ENCODE results near the gene ZNF695. TPM values are rescaled to one million over a fixed set of nuclear protein-coding genes. Genes with fewer than 3 reads are reported as not detected.
"Not testable (repeated sequence)": the region's sequence is repeated elsewhere in the genome, so short reads cannot be mapped to it uniquely, and the experiment has no call there.

The ZNF695 gene
- 1.8 TPM for polyA plus RNA-seq (2012; ENCODE audit: low read depth, missing spikeins)

DNA sequence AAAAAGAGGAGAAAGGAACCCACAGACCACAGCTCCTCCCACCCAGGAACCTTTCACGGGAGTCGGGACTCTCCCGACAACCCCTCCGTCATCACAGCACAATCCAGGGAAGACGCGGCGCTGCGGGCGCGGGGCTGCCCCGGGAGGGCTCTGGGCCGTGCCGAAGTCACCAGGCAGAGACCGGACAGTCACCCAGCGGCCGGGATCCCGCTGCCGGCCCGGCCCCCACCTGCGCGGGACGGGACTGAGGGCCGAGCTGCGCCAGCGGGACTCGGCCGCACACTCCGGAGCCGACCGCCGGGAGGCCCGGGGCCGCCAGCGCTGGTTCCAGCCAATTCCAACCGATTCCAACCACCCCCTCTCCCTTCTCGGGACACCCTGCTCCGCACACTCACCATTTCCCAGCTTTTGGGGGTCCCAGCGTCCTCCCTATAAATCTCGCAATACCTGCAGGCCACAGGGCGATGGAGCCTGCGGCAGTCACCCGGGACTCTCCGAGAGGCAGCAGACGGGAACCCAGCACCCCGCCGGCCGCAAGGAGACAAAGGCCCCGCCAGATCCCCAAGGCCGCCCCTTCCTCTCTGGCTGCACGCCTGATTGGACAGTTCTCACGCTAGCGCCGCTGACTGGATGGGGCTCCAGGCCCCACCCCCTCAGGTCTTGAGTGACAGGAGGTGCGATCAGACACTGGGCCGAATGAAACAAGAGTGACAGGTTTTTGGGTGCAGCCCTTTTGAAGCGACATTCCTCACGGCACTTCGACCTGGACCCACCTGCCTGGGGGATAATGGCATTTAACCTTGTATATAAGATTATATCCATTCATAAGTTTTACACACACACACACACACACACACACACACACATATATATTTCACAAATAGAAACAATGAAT lies at the start of gene ZNF695:
Gene ZNF695 (minus strand): TSS at position 547 of the 895 bp plus-strand sequence. CDS start 149 bp downstream, at position 398.
- peak; percentile 22; the same call in 1 of the 2 replicates for TF ChIP-seq SPI1 (IDR thresholded peaks at IDR 0.05; ENCODE audit: low read depth, low read length)
- TF ChIP-seq POLR2A (IDR thresholded peaks at IDR 0.05; ENCODE audit: low read depth, low read length), result no peak
- DNase-seq (ENCODE audit: insufficient read length, low spot score), result peak; percentile 83
- peak; percentile 89 for FAIRE-seq

DNA sequence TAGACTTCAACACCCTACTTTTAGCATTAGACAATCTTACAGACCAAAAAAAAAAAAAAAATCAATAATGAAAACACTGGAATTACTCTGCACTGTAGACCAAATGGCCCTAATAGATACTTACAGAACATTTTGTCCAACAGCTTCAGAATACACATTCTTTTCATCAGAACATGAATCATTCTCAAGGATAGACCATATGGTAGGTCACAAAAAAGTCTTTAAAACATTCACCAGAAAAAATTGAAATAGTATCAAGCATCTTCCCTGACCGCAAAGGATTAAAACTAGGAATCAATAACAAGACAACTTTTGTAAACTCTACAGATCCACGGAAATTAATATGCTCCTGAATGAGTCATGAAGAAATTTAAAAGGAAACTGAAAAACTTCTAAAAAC lies 48.2 kb upstream of the ZNF695 start:
- TF ChIP-seq POLR2AphosphoS5 (IDR thresholded peaks at IDR 0.05; ENCODE audit: low read depth, low read length) (no peak), POLR2A (IDR thresholded peaks at IDR 0.05; ENCODE audit: low read depth, low read length) (no peak), SPI1 (IDR thresholded peaks at IDR 0.05; ENCODE audit: low read depth, low read length) (no peak), PAX5 (IDR thresholded peaks at IDR 0.05; ENCODE audit: insufficient read depth, low read length, severe bottlenecking) (no peak), TAF1 (IDR thresholded peaks at IDR 0.05; ENCODE audit: low read depth, low read length) (no peak), POU2F2 (IDR thresholded peaks at IDR 0.05; ENCODE audit: low read depth, low read length) (no peak)
- DNase-seq (ENCODE audit: insufficient read length, low spot score), result no peak
- no peak for FAIRE-seq

DNA sequence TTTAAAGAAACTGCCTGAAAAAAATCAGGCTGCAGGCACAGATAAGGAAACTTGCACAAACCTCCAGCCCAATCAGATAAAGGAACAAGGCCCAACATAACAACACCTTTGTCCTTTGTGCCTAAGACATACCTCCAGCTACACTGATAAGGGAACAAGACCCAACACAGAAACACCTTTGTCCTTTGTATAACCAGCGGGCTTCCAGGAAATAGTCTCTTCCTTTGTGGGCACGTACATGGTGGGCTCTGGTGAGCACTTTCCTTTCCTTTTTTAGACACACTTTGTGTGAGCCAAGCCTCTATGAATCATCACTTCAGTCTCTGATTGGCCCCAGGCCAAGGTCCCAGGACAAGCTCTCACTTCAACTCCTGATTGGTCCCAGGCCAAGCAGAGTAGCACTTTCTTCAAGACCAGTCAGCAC lies 47.1 kb upstream of the ZNF695 start:
- DNase-seq (ENCODE audit: insufficient read length, low spot score), result no peak
- TF ChIP-seq POLR2AphosphoS5 (IDR thresholded peaks at IDR 0.05; ENCODE audit: low read depth, low read length) (no peak), POLR2A (IDR thresholded peaks at IDR 0.05; ENCODE audit: low read depth, low read length) (no peak), PAX5 (IDR thresholded peaks at IDR 0.05; ENCODE audit: insufficient read depth, low read length, severe bottlenecking) (no peak), SPI1 (IDR thresholded peaks at IDR 0.05; ENCODE audit: low read depth, low read length) (no peak), TAF1 (IDR thresholded peaks at IDR 0.05; ENCODE audit: low read depth, low read length) (no peak), POU2F2 (IDR thresholded peaks at IDR 0.05; ENCODE audit: low read depth, low read length) (no peak)
- no peak for FAIRE-seq

DNA sequence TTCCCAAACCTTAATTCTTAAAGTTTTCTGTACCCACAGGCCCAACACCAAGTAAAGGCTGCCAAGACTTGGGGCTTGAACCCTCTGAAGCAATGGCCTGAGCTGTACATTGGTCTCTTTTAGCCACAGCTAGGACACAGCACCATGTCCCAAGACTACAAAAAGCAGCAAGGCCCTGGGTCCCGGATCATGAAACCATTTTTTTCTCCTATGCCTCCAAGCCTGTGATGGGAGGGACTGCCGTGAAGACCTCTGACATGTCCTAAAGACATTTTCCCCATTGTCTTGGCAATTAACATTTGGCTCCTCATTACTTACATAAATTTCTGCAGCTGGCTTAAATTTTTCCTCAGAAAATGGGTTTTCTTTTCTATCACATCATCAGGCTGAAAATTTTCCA lies 39.8 kb upstream of the ZNF695 start:
- FAIRE-seq (no peak), DNase-seq (ENCODE audit: insufficient read length, low spot score) (no peak)
- TF ChIP-seq TAF1 (IDR thresholded peaks at IDR 0.05; ENCODE audit: low read depth, low read length) (no peak), SPI1 (IDR thresholded peaks at IDR 0.05; ENCODE audit: low read depth, low read length) (no peak), POLR2AphosphoS5 (IDR thresholded peaks at IDR 0.05; ENCODE audit: low read depth, low read length) (no peak), POLR2A (IDR thresholded peaks at IDR 0.05; ENCODE audit: low read depth, low read length) (no peak), POU2F2 (IDR thresholded peaks at IDR 0.05; ENCODE audit: low read depth, low read length) (no peak), PAX5 (IDR thresholded peaks at IDR 0.05; ENCODE audit: insufficient read depth, low read length, severe bottlenecking) (no peak)

DNA sequence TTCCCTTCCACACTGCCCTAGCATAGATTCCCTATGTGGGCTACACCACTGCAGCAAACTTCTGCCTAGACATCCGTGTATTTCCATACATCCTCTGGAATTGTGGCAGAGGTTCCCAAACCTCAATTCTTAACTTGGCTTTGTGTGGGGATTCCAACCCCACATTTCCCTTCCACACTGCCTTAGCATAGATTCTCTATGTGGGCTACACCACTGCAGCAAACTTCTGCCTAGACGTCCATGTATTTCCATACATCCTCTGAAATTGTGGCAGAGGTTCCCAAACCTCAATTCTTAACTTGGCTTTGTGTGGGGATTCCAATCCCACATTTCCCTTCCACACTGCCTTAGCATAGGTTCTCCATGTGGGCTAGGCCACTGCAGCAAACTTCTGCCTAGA lies 39.4 kb upstream of the ZNF695 start:
- DNase-seq (ENCODE audit: insufficient read length, low spot score), result no peak
- no peak for FAIRE-seq
- no peak for TF ChIP-seq POLR2AphosphoS5 (IDR thresholded peaks at IDR 0.05; ENCODE audit: low read depth, low read length)
- no peak for TF ChIP-seq POLR2A (IDR thresholded peaks at IDR 0.05; ENCODE audit: low read depth, low read length)
- TF ChIP-seq TAF1 (IDR thresholded peaks at IDR 0.05; ENCODE audit: low read depth, low read length), result no peak
- TF ChIP-seq PAX5 (IDR thresholded peaks at IDR 0.05; ENCODE audit: insufficient read depth, low read length, severe bottlenecking), result no peak
- no peak for TF ChIP-seq SPI1 (IDR thresholded peaks at IDR 0.05; ENCODE audit: low read depth, low read length)
- no peak for TF ChIP-seq POU2F2 (IDR thresholded peaks at IDR 0.05; ENCODE audit: low read depth, low read length)

DNA sequence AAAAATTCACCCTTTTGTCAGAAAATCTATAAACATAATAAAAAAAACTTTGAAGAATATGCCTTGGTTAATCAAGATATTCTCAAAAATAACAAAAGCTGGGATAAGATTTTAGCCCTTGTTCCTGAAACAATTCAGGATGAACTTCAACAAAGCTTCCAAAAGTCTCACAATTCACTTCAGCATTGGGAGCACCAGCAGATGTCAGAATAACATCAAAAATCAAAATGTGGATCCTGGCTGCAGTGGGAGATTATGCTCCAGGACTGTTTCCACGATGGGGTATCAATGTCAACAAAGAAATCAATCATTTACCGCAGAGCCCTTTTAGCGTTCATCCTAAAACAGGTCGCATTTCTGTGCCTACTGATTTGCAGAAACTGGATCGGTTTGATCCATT lies 35.5 kb upstream of the ZNF695 start:
- FAIRE-seq, result no peak
- TF ChIP-seq SPI1 (IDR thresholded peaks at IDR 0.05; ENCODE audit: low read depth, low read length), result no peak
- no peak for TF ChIP-seq POLR2AphosphoS5 (IDR thresholded peaks at IDR 0.05; ENCODE audit: low read depth, low read length)
- no peak for TF ChIP-seq TAF1 (IDR thresholded peaks at IDR 0.05; ENCODE audit: low read depth, low read length)
- TF ChIP-seq POLR2A (IDR thresholded peaks at IDR 0.05; ENCODE audit: low read depth, low read length), result no peak
- no peak for TF ChIP-seq POU2F2 (IDR thresholded peaks at IDR 0.05; ENCODE audit: low read depth, low read length)
- no peak for TF ChIP-seq PAX5 (IDR thresholded peaks at IDR 0.05; ENCODE audit: insufficient read depth, low read length, severe bottlenecking)
- DNase-seq (ENCODE audit: insufficient read length, low spot score), result no peak

DNA sequence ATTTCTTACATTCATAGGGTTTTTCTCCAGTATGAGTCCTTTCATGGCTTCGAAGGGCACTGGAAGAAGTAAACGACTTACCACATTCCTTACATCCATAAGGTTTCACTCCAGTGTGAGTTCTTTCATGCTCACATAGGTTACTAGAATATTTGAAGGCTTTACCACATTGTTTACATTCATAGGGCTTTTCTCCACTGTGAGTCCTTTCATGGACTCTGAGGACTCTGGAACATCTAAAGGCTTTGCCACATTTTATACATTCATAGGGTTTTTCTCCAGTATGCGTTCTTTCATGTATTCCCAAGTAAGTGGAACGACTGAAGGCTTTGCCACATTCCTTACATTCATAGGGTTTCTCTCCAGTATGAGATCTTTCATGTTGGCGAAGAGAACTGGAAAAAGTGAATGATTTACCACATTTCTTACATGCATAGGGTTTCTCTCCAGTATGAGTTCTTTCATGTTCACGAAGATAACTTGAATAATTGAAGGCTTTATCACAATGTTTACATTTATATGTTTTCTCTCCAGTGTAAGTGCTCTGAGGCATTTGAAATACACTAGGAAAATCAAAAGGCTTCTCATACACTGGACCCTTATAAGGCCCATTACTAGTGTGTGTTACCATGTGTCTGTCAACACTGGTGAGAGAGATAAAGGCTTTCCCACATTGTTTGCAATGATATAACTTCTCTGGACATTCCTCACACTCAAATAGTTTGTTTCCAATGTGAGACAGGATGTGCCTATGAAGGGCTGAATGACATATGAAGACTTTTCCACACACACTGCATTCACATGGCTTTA lies 29.9 kb upstream of the ZNF695 start:
- no peak for FAIRE-seq
- TF ChIP-seq TAF1 (IDR thresholded peaks at IDR 0.05; ENCODE audit: low read depth, low read length) (no peak), SPI1 (IDR thresholded peaks at IDR 0.05; ENCODE audit: low read depth, low read length) (no peak), PAX5 (IDR thresholded peaks at IDR 0.05; ENCODE audit: insufficient read depth, low read length, severe bottlenecking) (no peak), POLR2AphosphoS5 (IDR thresholded peaks at IDR 0.05; ENCODE audit: low read depth, low read length) (no peak), POU2F2 (IDR thresholded peaks at IDR 0.05; ENCODE audit: low read depth, low read length) (no peak), POLR2A (IDR thresholded peaks at IDR 0.05; ENCODE audit: low read depth, low read length) (no peak)
- no peak for DNase-seq (ENCODE audit: insufficient read length, low spot score)

DNA sequence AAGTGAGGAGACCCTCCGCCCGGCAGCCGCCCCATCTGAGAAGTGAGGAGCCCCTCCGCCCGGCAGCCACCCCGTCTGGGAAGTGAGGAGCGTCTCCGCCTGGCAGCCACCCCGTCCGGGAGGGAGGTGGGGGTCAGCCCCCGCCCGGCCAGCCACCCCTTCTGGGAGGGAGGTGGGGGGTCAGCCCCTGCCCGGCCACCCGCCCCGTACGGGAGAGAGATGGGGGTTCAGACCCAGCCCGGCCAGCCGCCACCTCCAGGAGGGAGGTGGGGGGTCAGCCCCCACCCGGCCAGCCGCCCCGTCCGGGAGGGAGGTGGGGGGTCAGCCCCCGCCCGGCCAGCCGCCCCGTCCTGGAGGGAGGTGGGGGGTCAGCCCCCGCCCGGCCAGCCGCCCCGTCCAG lies 24.4 kb upstream of the ZNF695 start:
- not testable (repeated sequence) for FAIRE-seq; DNase-seq (ENCODE audit: insufficient read length, low spot score)

DNA sequence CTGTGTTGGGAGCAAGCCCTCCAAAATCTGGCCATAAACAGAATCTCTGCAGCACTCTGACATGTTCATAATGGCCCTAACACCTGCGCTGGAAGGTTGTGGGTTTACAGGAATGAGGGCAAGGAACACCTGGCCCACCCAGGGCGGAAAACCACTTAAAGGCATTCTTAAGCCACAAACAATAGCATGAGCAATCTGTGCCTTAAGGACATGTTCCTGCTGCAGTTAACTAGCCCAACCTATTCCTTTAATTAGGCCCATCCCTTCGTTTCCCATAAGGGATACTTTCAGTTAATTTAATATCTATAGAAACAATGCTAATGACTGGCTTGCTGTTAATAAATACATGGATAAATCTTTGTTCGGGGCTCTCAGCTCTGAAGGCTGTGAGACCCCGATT lies 16.8 kb upstream of the ZNF695 start:
- not testable (repeated sequence) for DNase-seq (ENCODE audit: insufficient read length, low spot score); FAIRE-seq

DNA sequence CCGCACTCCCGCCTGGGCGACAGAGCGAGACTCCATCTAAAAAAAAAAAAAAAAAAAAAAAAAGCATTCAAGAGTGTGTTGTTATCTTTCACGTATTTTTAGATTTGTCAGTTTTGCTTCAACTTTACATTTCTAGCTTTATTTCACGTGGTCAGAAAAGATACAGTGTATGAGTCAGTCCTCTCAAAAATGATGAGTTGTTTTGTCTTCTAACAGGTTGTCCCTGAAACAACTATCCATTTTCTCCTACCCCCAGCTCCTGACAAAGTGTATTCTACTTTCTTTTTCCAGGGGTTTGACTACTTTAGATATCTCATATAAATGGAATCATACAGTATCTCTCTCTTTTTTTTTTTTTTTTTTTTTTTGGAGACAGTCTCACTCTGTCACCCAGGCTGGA lies 5.5 kb upstream of the ZNF695 start:
- FAIRE-seq (no peak), DNase-seq (ENCODE audit: insufficient read length, low spot score) (no peak)
- TF ChIP-seq POLR2AphosphoS5 (IDR thresholded peaks at IDR 0.05; ENCODE audit: low read depth, low read length), result no peak
- TF ChIP-seq TAF1 (IDR thresholded peaks at IDR 0.05; ENCODE audit: low read depth, low read length), result no peak
- no peak for TF ChIP-seq POU2F2 (IDR thresholded peaks at IDR 0.05; ENCODE audit: low read depth, low read length)
- TF ChIP-seq PAX5 (IDR thresholded peaks at IDR 0.05; ENCODE audit: insufficient read depth, low read length, severe bottlenecking), result no peak
- no peak for TF ChIP-seq SPI1 (IDR thresholded peaks at IDR 0.05; ENCODE audit: low read depth, low read length)
- no peak for TF ChIP-seq POLR2A (IDR thresholded peaks at IDR 0.05; ENCODE audit: low read depth, low read length)

All from GM12891 (cell line).